ENCODE data around the gene STAP2. TPM values are rescaled to one million over a fixed set of nuclear protein-coding genes. Genes with fewer than 3 reads are reported as not detected.

Gene STAP2
- total and polyA plus RNA-seq, 4 donors: 24.4 to 32.6 (median 27.3) TPM

- 48 to 50% methylated on average over 19 of the region's 19 CpGs for WGBS, 2 donors
- Histone ChIP-seq H3K36me3 (ENCODE audit: control insufficient read depth in 4 of 4, insufficient read depth in 4 of 4, low read length in 4 of 4) (peaks cover 0 to 33% (median 21%) of the 10 kb centered on the region in 4 donors), H3K4me3 (no peak overlapping the region), H3K4me1 (ENCODE audit: control insufficient read depth in 5 of 5, insufficient read depth in 5 of 5, low read length in 5 of 5) (peaks cover 12 to 48% (median 36%) of the 10 kb centered on the region in 5 donors), H3K9me3 (ENCODE audit: control insufficient read depth in 4 of 4, insufficient read depth in 3 of 4, low read length in 3 of 4) (no peaks in the 10 kb centered on the region), H3K9ac (ENCODE audit: insufficient read depth in 1 of 2, low read length in 2 of 2) (no peak overlapping the region), H3K27me3 (ENCODE audit: control insufficient read depth in 3 of 3, insufficient read depth in 3 of 3, low read length in 2 of 3) (no peaks in the 10 kb centered on the region), H3K27ac (ENCODE audit: low read depth in 1 of 2, low read length in 1 of 2) (peak overlapping the region in 1 of 2 donors; percentile 69)
- peak in 2 of 3 donors; percentile 52 for DNase-seq
- no peak for TF ChIP-seq CTCF (IDR thresholded peaks at IDR 0.05; ENCODE audit: control extremely low read depth, extremely low read depth)
- ATAC-seq (ENCODE audit: insufficient read depth, low FRiP score): no peak
Observed at GRCh38 chr19:4368128-4368820, 29.6 kb upstream of the STAP2 start.

GRCh38 chr19:4367781-4368127 lies 29.1 kb upstream of the STAP2 start:
- H3K9me3 ChIP-seq (ENCODE audit: control insufficient read depth in 4 of 4, insufficient read depth in 3 of 4, low read length in 3 of 4): no peaks in the 10 kb centered on the region
- H3K36me3 ChIP-seq (ENCODE audit: control insufficient read depth in 4 of 4, insufficient read depth in 4 of 4, low read length in 4 of 4): peaks cover 3 to 38% (median 23%) of the 10 kb centered on the region in 4 donors
- peaks cover 7 to 44% (median 31%) of the 10 kb centered on the region in 5 donors for H3K4me1 ChIP-seq (ENCODE audit: control insufficient read depth in 5 of 5, insufficient read depth in 5 of 5, low read length in 5 of 5)
- TF ChIP-seq CTCF (IDR thresholded peaks at IDR 0.05; ENCODE audit: control extremely low read depth, extremely low read depth): no peak
- no peaks in the 10 kb centered on the region for H3K27me3 ChIP-seq (ENCODE audit: control insufficient read depth in 3 of 3, insufficient read depth in 3 of 3, low read length in 2 of 3)
- 84 to 85% methylated on average over 13 of the region's 13 CpGs for WGBS, 2 donors
- DNase-seq (no peak), ATAC-seq (ENCODE audit: insufficient read depth, low FRiP score) (no peak)
- H3K9ac ChIP-seq (ENCODE audit: insufficient read depth in 1 of 2, low read length in 2 of 2): no peak overlapping the region
- no peak overlapping the region for H3K4me3 ChIP-seq
- H3K27ac ChIP-seq (ENCODE audit: low read depth in 1 of 2, low read length in 1 of 2): peak overlapping the region in 1 of 2 donors; percentile 69

GRCh38 chr19:4367336-4367723 lies 28.7 kb upstream of the STAP2 start:
- Histone ChIP-seq H3K9me3 (ENCODE audit: control insufficient read depth in 4 of 4, insufficient read depth in 3 of 4, low read length in 3 of 4) (no peaks in the 10 kb centered on the region), H3K27ac (ENCODE audit: low read depth in 1 of 2, low read length in 1 of 2) (no peak overlapping the region), H3K4me3 (no peak overlapping the region), H3K36me3 (ENCODE audit: control insufficient read depth in 4 of 4, insufficient read depth in 4 of 4, low read length in 4 of 4) (peaks cover 3 to 42% (median 27%) of the 10 kb centered on the region in 4 donors), H3K4me1 (ENCODE audit: control insufficient read depth in 5 of 5, insufficient read depth in 5 of 5, low read length in 5 of 5) (peaks cover 6 to 44% (median 28%) of the 10 kb centered on the region in 5 donors), H3K27me3 (ENCODE audit: control insufficient read depth in 3 of 3, insufficient read depth in 3 of 3, low read length in 2 of 3) (no peaks in the 10 kb centered on the region), H3K9ac (ENCODE audit: insufficient read depth in 1 of 2, low read length in 2 of 2) (no peak overlapping the region)
- WGBS, 2 donors: 90 to 94% methylated on average over 10 of the region's 10 CpGs
- no peak for ATAC-seq (ENCODE audit: insufficient read depth, low FRiP score)
- DNase-seq: no peak
- no peak for TF ChIP-seq CTCF (IDR thresholded peaks at IDR 0.05; ENCODE audit: control extremely low read depth, extremely low read depth)

Data from lung (tissue), 12 donors.